Measurements from ENCODE around the gene ABHD16A. TPM values are rescaled to one million over a fixed set of nuclear protein-coding genes. Genes with fewer than 3 reads are reported as not detected.

Gene ABHD16A
- total and polyA plus RNA-seq, 4 donors = 26.6 to 59.4 (median 34.9) TPM

DNA sequence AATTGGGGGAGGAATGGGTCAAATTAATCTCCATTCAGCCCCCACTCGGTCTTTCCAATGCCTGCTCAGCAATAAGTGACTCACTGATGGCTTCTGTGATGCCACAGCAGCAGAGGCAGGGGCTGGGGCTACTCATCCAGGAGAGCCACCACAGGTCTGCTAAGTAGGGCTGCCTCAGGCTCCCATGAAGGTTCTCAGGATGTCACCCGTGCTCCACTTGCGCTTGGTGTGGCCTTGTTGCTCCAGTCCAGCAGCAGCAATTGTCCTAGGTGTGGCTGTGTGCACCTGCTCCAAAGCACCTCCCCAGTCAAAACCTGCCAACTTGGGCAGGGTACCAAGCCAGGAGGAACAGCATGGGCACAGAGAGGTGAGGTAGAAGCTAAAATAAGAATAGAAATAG, 19.0 kb upstream of the ABHD16A start:
- H3K4me1 ChIP-seq (ENCODE audit: control insufficient read depth in 4 of 4, insufficient read depth in 4 of 4, low read length in 3 of 4) = peaks cover 0 to 5% (median 1%) of the 10 kb centered on the region in 4 donors
- TF ChIP-seq SP1 (IDR thresholded peaks at IDR 0.05) (no peak), RAD21 (IDR thresholded peaks at IDR 0.05) (no peak), YY1 (IDR thresholded peaks at IDR 0.05) (no peak)
- TF ChIP-seq, protein P1, sequence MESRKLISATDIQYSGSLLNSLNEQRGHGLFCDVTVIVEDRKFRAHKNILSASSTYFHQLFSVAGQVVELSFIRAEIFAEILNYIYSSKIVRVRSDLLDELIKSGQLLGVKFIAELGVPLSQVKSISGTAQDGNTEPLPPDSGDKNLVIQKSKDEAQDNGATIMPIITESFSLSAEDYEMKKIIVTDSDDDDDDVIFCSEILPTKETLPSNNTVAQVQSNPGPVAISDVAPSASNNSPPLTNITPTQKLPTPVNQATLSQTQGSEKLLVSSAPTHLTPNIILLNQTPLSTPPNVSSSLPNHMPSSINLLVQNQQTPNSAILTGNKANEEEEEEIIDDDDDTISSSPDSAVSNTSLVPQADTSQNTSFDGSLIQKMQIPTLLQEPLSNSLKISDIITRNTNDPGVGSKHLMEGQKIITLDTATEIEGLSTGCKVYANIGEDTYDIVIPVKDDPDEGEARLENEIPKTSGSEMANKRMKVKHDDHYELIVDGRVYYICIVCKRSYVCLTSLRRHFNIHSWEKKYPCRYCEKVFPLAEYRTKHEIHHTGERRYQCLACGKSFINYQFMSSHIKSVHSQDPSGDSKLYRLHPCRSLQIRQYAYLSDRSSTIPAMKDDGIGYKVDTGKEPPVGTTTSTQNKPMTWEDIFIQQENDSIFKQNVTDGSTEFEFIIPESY (IDR thresholded peaks at IDR 0.05) = no peak
- TF ChIP-seq, protein P2, sequence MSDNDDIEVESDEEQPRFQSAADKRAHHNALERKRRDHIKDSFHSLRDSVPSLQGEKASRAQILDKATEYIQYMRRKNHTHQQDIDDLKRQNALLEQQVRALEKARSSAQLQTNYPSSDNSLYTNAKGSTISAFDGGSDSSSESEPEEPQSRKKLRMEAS (IDR thresholded peaks at IDR 0.05) = no peak
- no peak overlapping the region for H3K4me3 ChIP-seq (ENCODE audit: low read depth in 1 of 3, low read length in 3 of 3)
- H3K9me3 ChIP-seq (ENCODE audit: control insufficient read depth in 4 of 4, low read length in 3 of 4) = no peaks in the 10 kb centered on the region
- WGBS = 92% methylated on average over 3 of the region's 3 CpGs
- H3K9ac ChIP-seq (ENCODE audit: low read depth in 1 of 2, low read length in 2 of 2) = no peak overlapping the region
- H3K27ac ChIP-seq (ENCODE audit: low read depth in 1 of 2, low read length in 2 of 2) = no peak overlapping the region
- H3K36me3 ChIP-seq (ENCODE audit: control insufficient read depth in 4 of 4, insufficient read depth in 3 of 4, low read depth in 1 of 4, low read length in 3 of 4) = peaks cover 0 to 8% (median under 1%) of the 10 kb centered on the region in 4 donors
- H3K27me3 ChIP-seq (ENCODE audit: control insufficient read depth in 4 of 4, insufficient read depth in 4 of 4, low read length in 3 of 4) = no peaks in the 10 kb centered on the region
- DNase-seq (ENCODE audit: low spot score) = no peak

DNA sequence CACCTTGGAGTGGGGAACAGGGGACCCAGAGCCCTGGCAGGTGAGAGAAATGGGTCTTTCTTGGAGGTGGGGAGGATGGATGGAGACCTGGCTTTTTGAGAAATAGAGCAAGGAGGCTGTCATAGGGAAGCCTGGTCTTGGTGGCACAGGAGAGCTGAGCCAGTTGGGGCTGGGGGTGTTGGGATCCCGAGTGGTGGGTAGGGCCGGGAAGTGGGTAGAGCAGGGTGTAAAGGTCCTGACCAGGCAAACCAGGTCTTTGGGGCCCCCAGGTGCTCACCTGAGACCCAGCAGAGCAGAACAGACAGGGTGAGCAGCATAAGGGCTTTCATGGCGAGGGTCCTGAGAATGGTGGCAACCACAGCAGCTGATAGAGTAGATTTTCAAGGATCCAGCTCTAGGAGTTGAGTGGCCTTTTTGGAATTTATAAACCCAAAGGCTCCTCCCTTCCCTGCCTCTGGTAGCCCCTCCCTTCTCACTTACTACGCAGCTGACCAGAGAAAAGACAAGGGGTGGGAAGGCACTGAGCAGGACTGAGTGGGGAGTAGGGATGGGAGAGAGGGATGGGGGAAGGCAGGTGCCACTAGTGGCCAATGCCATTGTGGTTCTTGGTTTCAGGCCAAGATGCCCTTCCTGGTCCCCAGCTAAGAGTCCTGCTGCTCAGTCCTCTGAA, 18.4 kb upstream of the ABHD16A start, which contains the start of gene LY6G6C:
LY6G6C (minus strand) TSS at position 396 of the 670 bp plus-strand sequence; CDS start at position 329, 67 bp downstream.
- Histone ChIP-seq H3K9me3 (ENCODE audit: control insufficient read depth in 4 of 4, low read length in 3 of 4) (no peaks in the 10 kb centered on the region), H3K4me3 (ENCODE audit: low read depth in 1 of 3, low read length in 3 of 3) (no peak within 1 kb of the TSS), H3K27ac (ENCODE audit: low read depth in 1 of 2, low read length in 2 of 2) (no peak within 1 kb of the TSS), H3K4me1 (ENCODE audit: control insufficient read depth in 4 of 4, insufficient read depth in 4 of 4, low read length in 3 of 4) (no peaks in the 10 kb centered on the region), H3K9ac (ENCODE audit: low read depth in 1 of 2, low read length in 2 of 2) (peak within 1 kb of the TSS in 1 of 2 donors; percentile 1), H3K27me3 (ENCODE audit: control insufficient read depth in 4 of 4, insufficient read depth in 4 of 4, low read length in 3 of 4) (no peaks in the 10 kb centered on the region), H3K36me3 (ENCODE audit: control insufficient read depth in 4 of 4, insufficient read depth in 3 of 4, low read depth in 1 of 4, low read length in 3 of 4) (peaks cover 0 to 5% (median 0%) of the 10 kb centered on the region in 4 donors)
- no peak for TF ChIP-seq SP1 (IDR thresholded peaks at IDR 0.05)
- no peak for TF ChIP-seq JUND (IDR thresholded peaks at IDR 0.05)
- TF ChIP-seq NR2F2 (IDR thresholded peaks at IDR 0.05) = no peak
- TF ChIP-seq TAF1 (conservative IDR thresholded peaks at IDR 0.05) = no peak
- no peak for TF ChIP-seq GABPA (IDR thresholded peaks at IDR 0.05 in 1 of 2, conservative IDR thresholded peaks at IDR 0.05 in 1 of 2)
- TF ChIP-seq HNF4G (IDR thresholded peaks at IDR 0.05) = no peak
- TF ChIP-seq, protein P3, sequence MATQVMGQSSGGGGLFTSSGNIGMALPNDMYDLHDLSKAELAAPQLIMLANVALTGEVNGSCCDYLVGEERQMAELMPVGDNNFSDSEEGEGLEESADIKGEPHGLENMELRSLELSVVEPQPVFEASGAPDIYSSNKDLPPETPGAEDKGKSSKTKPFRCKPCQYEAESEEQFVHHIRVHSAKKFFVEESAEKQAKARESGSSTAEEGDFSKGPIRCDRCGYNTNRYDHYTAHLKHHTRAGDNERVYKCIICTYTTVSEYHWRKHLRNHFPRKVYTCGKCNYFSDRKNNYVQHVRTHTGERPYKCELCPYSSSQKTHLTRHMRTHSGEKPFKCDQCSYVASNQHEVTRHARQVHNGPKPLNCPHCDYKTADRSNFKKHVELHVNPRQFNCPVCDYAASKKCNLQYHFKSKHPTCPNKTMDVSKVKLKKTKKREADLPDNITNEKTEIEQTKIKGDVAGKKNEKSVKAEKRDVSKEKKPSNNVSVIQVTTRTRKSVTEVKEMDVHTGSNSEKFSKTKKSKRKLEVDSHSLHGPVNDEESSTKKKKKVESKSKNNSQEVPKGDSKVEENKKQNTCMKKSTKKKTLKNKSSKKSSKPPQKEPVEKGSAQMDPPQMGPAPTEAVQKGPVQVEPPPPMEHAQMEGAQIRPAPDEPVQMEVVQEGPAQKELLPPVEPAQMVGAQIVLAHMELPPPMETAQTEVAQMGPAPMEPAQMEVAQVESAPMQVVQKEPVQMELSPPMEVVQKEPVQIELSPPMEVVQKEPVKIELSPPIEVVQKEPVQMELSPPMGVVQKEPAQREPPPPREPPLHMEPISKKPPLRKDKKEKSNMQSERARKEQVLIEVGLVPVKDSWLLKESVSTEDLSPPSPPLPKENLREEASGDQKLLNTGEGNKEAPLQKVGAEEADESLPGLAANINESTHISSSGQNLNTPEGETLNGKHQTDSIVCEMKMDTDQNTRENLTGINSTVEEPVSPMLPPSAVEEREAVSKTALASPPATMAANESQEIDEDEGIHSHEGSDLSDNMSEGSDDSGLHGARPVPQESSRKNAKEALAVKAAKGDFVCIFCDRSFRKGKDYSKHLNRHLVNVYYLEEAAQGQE (IDR thresholded peaks at IDR 0.05) = no peak
- TF ChIP-seq RAD21 (IDR thresholded peaks at IDR 0.05) = no peak
- TF ChIP-seq, protein P1 (IDR thresholded peaks at IDR 0.05) = no peak
- no peak for TF ChIP-seq RXRA (IDR thresholded peaks at IDR 0.05)
- TF ChIP-seq, protein P2 (IDR thresholded peaks at IDR 0.05) = no peak
- no peak for TF ChIP-seq FOXA2 (IDR thresholded peaks at IDR 0.05)
- TF ChIP-seq, protein P4, sequence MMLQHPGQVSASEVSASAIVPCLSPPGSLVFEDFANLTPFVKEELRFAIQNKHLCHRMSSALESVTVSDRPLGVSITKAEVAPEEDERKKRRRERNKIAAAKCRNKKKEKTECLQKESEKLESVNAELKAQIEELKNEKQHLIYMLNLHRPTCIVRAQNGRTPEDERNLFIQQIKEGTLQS (IDR thresholded peaks at IDR 0.05) = no peak
- no peak for TF ChIP-seq EGR1 (IDR thresholded peaks at IDR 0.05; ENCODE audit: low read depth in 2 of 2)
- TF ChIP-seq FOXA1 (IDR thresholded peaks at IDR 0.05) = no peak
- no peak for TF ChIP-seq HNF4A (conservative IDR thresholded peaks at IDR 0.05)
- TF ChIP-seq, protein P5, sequence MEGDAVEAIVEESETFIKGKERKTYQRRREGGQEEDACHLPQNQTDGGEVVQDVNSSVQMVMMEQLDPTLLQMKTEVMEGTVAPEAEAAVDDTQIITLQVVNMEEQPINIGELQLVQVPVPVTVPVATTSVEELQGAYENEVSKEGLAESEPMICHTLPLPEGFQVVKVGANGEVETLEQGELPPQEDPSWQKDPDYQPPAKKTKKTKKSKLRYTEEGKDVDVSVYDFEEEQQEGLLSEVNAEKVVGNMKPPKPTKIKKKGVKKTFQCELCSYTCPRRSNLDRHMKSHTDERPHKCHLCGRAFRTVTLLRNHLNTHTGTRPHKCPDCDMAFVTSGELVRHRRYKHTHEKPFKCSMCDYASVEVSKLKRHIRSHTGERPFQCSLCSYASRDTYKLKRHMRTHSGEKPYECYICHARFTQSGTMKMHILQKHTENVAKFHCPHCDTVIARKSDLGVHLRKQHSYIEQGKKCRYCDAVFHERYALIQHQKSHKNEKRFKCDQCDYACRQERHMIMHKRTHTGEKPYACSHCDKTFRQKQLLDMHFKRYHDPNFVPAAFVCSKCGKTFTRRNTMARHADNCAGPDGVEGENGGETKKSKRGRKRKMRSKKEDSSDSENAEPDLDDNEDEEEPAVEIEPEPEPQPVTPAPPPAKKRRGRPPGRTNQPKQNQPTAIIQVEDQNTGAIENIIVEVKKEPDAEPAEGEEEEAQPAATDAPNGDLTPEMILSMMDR (IDR thresholded peaks at IDR 0.05; ENCODE audit: low read depth, low read length, missing input control) = no peak
- TF ChIP-seq YY1 (IDR thresholded peaks at IDR 0.05) = no peak
- 86% methylated on average over 4 of the region's 4 CpGs for WGBS
- no peak for DNase-seq (ENCODE audit: low spot score)

All from liver (tissue), 9 donors.